Natural killer cell (primary cell): Measurements from ENCODE around the gene BIRC2. TPM values are rescaled to one million over a fixed set of nuclear protein-coding genes. Genes with fewer than 3 reads are reported as not detected.

ENCODE experiments used
- ATAC-seq, 3 donors: fragments of 150-1000 bp in 2 of 3; fragments of 200-7000 bp in 1 of 3; cut with Tn5 transposase; 1 replicate in 1 of 3; 2 replicates in 2 of 3; pipeline ENCODE4 v1.10.0; 2021; ENCODE audit warnings: mild to moderate bottlenecking in 2 of 3, moderate library complexity in 2 of 3
- DNase-seq, 2 donors: peaks; one replicate each; pipeline versions ENCODE4 v3.0.0 to v3.0.0-alpha.2; 2013 to 2021; ENCODE audit warnings: mixed read lengths in 1 of 2
- H3K27ac ChIP-seq: one replicate; pipeline ENCODE4 v1.5.1; 2013; ENCODE audit warnings: mild to moderate bottlenecking, low read length
- H3K27me3 ChIP-seq: one replicate; pipeline ENCODE4 v1.6.1; 2013; ENCODE audit warnings: low read length; ENCODE audit not compliant: control insufficient read depth, insufficient read depth
- H3K36me3 ChIP-seq: one replicate; pipeline ENCODE4 v1.6.1; 2013; ENCODE audit warnings: low read length; ENCODE audit not compliant: control insufficient read depth, insufficient read depth
- H3K4me1 ChIP-seq: one replicate; pipeline ENCODE4 v1.6.1; 2013; ENCODE audit warnings: low read length; ENCODE audit not compliant: control insufficient read depth, insufficient read depth
- H3K4me3 ChIP-seq: one replicate; pipeline ENCODE4 v1.5.1; 2013; ENCODE audit warnings: low read length
- H3K9me3 ChIP-seq: one replicate; pipeline ENCODE4 v1.6.1; 2013; ENCODE audit warnings: low read length; ENCODE audit not compliant: control insufficient read depth, insufficient read depth
- H3K27ac Mint-ChIP-seq, 2 donors: one replicate each; pipeline ENCODE4 v1.8.0; 2022; ENCODE audit warnings: mild to moderate bottlenecking in 2 of 2, mixed read lengths in 2 of 2, moderate library complexity in 1 of 2
- H3K27me3 Mint-ChIP-seq, 2 donors: one replicate each; pipeline ENCODE4 v1.8.0; 2022; ENCODE audit warnings: low read depth in 2 of 2, mixed read lengths in 2 of 2
- H3K36me3 Mint-ChIP-seq: one replicate; pipeline ENCODE4 v1.8.0; 2022; ENCODE audit warnings: mixed read lengths
- H3K4me1 Mint-ChIP-seq, 2 donors: one replicate each; pipeline ENCODE4 v1.8.0; 2022; ENCODE audit warnings: mixed read lengths in 2 of 2
- H3K4me3 Mint-ChIP-seq: one replicate; pipeline ENCODE4 v1.8.0; 2022; ENCODE audit warnings: mild to moderate bottlenecking, moderate library complexity, mixed read lengths
- H3K9me3 Mint-ChIP-seq, 2 donors: one replicate each; pipeline ENCODE4 v1.8.0; 2022; ENCODE audit warnings: mixed read lengths in 2 of 2
- CTCF ChIP-seq: fragments of 200-600 bp; IDR thresholded peaks from one replicate; pipeline ENCODE4 v1.8.0; 2022; ENCODE audit warnings: antibody characterized with exemption
- WGBS: methylation state at CpG from one replicate; pipeline ENCODE4 v1.1.7; 2013; ENCODE audit warnings: missing lambda C conversion rate; ENCODE audit not compliant: insufficient coverage; 5-methylcytosine and 5-hydroxymethylcytosine counted together
- intact Hi-C: fragments of 100-400 bp; cut with micrococcal nuclease; formaldehyde crosslinking; loops from one replicate; pipeline ENCODE4 v1.14.2; 2022
- total RNA-seq, 4 donors: library from RNA; stranded (reverse); fragments of 120-200 nt in 1 of 4; gene quantifications; one replicate each; pipeline versions ENCODE4 v1.2.3 to v1.2.4, GENCODE V29; 2013 to 2022

BIRC2 gene
- total RNA-seq, 3 donors from 2014 or later (not counting 1 experiment from before 2014, with no cell fraction given) = 92.2 to 146 (median 111) TPM

- no peaks in the 10 kb centered on the region for H3K4me1 ChIP-seq
- DNase-seq (no peak), ATAC-seq (no peak)
- H3K36me3 Mint-ChIP-seq = peaks cover 9% of the 10 kb centered on the region
- WGBS = 96% methylated on average over 2 of the region's 2 CpGs
- H3K27ac Mint-ChIP-seq = peak overlapping the region in 1 of 2 donors; percentile 33
- no peak overlapping the region for H3K4me3 Mint-ChIP-seq
- no peaks in the 10 kb centered on the region for H3K27me3 ChIP-seq
- intact Hi-C loops = no loop called here
- peaks cover 49% of the 10 kb centered on the region for H3K36me3 ChIP-seq
- H3K27ac ChIP-seq = no peak overlapping the region
- H3K9me3 ChIP-seq = no peaks in the 10 kb centered on the region
- no peak overlapping the region for H3K4me3 ChIP-seq
- TF ChIP-seq CTCF = no peak
- no peaks in the 10 kb centered on the region for H3K27me3 Mint-ChIP-seq
- peaks cover 5 to 6% of the 10 kb centered on the region in 2 donors for H3K4me1 Mint-ChIP-seq
- no peaks in the 10 kb centered on the region for H3K9me3 Mint-ChIP-seq
Observed at GRCh38 chr11:102377891-102378290, 30.9 kb downstream of the BIRC2 start.

- H3K4me1 Mint-ChIP-seq = peaks cover 5 to 6% of the 10 kb centered on the region in 2 donors
- no peaks in the 10 kb centered on the region for H3K9me3 ChIP-seq
- ATAC-seq (no peak), DNase-seq (no peak)
- no peaks in the 10 kb centered on the region for H3K4me1 ChIP-seq
- H3K9me3 Mint-ChIP-seq = no peaks in the 10 kb centered on the region
- H3K27me3 Mint-ChIP-seq = no peaks in the 10 kb centered on the region
- H3K27ac ChIP-seq = no peak overlapping the region
- H3K4me3 ChIP-seq = no peak overlapping the region
- no peaks in the 10 kb centered on the region for H3K27me3 ChIP-seq
- peaks cover 9% of the 10 kb centered on the region for H3K36me3 Mint-ChIP-seq
- no peak overlapping the region for H3K4me3 Mint-ChIP-seq
- intact Hi-C loops = no loop called here
- H3K36me3 ChIP-seq = peaks cover 57% of the 10 kb centered on the region
- TF ChIP-seq CTCF = no peak
- H3K27ac Mint-ChIP-seq = peak overlapping the region in 1 of 2 donors; percentile 54
Observed at GRCh38 chr11:102378818-102379217, 31.8 kb downstream of the BIRC2 start.

GRCh38 chr11:102382384-102382783 is 35.4 kb downstream of the BIRC2 start:
- no peak overlapping the region for H3K4me3 ChIP-seq
- intact Hi-C loops = no loop called here

More at GRCh38 chr11:102382384-102382783, 35.4 kb downstream of the BIRC2 start:
- 97% methylated on average over 3 of the region's 3 CpGs for WGBS
- Histone ChIP-seq H3K36me3 (peaks cover 50% of the 10 kb centered on the region), H3K4me1 (no peaks in the 10 kb centered on the region), H3K9me3 (no peaks in the 10 kb centered on the region), H3K27ac (no peak overlapping the region), H3K27me3 (no peaks in the 10 kb centered on the region)
- no peak overlapping the region for H3K4me3 Mint-ChIP-seq
- H3K9me3 Mint-ChIP-seq = no peaks in the 10 kb centered on the region
- no peak for ATAC-seq
- no peaks in the 10 kb centered on the region for H3K4me1 Mint-ChIP-seq
- H3K27me3 Mint-ChIP-seq = no peaks in the 10 kb centered on the region
- no peak for TF ChIP-seq CTCF
- no peak for DNase-seq
- H3K27ac Mint-ChIP-seq = peak overlapping the region in 1 of 2 donors; percentile 1
- H3K36me3 Mint-ChIP-seq = peaks cover 9% of the 10 kb centered on the region
